HUDEP-2 (cell line): Measurements from ENCODE around the gene SHISAL1.
"Not testable (repeated sequence)": the region's sequence is repeated elsewhere in the genome, so short reads cannot be mapped to it uniquely, and the experiment has no call there.

Experiments used
- DNase-seq, 76 experiments: peaks; one replicate each; lab custom pipeline; 2025; ENCODE audit not compliant: unreplicated experiment in 76 of 76; lab: John Stamatoyannopoulos, UW

The SHISAL1 gene

DNA sequence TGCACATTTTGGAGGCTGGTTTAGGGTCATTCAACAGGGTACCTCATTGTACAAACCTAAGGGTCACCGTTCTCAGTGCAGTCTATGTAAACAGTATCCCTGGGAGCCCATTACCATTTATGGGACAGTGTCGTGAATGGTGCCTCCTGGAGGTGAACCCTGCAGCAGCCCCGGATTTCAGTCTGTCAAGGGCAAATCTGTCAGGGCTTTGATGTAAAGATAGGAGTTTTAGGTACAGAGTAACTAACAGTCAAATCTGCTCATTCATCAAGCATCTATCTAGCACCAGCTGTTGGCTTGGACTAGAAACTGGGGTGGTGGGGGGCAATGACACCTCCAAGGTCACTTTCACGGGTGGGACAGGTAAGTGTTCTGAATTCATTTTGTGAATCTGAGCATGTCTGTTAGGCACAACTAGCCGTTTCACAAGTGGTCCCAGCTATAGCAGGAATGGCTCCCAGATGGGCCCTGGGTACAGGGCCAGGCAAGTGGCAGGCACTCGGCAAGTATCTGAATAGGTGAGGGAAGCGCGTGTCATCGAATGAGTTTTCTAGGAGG is 68.4 kb downstream of the SHISAL1 start:
- DNase-seq = no peak

DNA sequence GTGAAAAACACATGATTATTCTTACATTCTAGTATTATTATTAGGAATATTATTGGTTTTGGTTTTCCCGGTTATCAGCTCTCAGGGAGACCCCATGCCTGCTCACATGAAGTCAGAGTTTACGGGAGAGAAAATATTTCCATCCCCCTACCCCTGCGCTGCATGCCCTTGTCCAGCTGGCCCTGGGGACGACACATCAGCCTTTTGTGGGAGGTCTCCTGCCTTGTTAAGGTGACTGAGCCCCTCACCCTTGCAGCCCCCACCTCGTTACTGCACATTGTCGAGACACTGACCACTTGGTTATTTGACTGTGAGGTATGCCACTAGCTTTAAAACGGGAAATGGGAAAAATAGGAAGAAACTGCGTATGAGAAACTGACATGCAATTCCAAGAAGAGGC is 69.0 kb downstream of the SHISAL1 start:
- DNase-seq = no peak

DNA sequence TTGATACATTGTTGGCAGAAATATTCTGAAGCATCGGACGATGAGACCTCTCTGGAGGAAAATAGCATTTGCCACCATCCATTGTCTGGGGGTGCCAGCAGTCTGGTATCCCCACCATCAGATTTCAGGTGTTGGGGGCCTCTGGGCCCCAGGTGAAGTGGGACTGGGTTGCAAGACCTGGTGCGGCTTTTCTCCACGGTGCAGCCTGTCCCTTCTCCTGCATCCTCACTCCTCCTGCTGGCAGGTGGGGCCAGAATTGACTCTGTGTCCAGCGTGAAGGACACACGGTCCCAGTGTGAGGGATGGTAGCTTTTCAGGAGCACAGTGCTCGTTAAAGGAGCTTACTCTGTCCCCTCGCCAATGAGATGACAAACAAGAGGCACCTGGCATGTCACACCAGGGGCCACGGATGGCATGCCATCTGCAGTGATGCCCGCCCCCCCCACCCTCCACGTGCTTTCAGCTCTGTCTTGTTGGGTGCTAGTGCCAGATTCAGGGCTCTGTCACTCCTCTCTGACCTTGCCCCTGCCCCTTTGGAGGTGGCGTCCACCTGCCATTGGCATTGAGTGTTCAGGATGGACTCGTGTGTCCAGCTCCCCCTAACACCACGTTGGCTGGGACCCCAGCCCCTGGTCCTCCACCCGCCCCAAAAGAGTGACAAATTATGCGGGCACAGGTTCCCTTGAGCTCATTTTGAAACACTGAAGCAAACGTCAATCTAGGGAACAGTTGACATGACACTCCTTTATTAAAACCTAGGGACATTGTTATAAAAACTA is 69.6 kb downstream of the SHISAL1 start:
- no peak for DNase-seq

DNA sequence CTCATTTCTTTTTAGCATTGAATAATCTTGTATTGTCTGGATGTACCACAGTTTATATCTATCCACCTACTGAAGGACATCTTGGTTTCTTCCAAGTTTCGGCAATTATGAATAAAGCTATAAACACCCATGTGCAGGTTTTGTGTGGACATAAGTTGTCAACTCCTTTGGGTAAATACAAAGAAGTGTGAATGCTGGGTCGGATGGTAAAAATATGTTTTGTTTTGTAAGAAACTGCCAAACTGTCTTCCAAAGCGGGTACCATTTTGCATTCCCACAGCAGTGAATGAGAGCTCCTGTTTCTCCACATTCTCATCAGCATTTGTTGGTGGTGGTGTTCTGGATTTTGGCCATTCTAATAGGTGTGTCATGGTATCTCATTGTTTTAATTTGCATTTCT is 71.6 kb downstream of the SHISAL1 start:
- DNase-seq = not testable (repeated sequence)

DNA sequence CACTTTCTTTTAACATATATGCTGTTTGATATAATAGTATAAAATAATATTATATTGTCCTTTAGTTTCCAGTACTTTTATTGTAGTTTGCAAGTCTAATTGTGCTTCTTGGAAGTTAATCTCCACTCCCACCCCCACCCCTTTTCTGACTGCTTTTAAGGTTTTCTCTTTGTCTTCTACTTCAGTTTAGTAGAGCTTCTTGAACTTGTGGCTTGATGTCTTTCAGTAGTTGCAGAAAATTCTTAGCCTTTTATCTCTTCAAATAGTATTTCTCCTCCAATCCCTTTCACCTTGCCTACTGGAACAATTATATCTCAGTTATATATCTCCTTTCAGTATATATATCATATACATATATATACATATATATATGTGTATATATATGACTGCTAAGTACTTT is 75.5 kb downstream of the SHISAL1 start:
- DNase-seq = no peak

DNA sequence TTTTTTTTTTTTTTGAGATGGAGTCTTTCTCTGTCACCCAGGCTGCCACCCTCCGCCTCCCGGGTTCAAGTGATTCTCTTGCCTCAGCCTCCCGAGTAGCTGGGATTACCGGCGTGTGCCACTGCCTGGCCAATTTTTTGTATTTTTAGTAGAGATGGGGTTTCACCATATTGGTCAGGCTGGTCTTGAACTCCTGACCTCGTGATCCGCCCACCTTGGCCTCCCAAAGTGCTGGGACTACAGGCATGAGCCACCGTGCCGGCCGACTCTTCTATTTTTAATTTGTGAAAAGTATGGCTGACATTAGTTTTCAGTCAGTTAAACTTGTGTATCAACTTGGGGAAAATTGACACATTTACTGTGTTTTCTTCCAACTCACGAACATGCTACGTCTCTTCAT is 78.4 kb downstream of the SHISAL1 start:
- not testable (repeated sequence) for DNase-seq

DNA sequence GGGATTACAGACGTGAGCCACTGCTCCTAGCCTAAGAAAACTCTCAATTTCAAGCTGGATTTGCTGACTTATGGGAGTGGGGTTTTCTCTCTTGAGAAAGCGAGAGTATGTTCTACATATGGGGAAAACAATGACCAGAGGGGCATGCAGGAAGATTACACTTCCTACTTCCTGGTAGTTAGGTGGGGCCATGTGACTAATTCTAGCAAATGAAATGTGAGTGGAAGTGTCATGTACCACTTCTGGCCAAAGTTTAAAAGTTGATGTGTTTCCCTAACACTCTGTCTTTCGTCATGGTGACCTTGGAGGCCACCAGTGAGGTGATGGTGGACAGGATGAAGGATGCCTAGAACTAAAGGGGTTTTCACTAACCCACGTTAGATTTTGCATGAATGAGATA is 81.5 kb downstream of the SHISAL1 start:
- no peak for DNase-seq

DNA sequence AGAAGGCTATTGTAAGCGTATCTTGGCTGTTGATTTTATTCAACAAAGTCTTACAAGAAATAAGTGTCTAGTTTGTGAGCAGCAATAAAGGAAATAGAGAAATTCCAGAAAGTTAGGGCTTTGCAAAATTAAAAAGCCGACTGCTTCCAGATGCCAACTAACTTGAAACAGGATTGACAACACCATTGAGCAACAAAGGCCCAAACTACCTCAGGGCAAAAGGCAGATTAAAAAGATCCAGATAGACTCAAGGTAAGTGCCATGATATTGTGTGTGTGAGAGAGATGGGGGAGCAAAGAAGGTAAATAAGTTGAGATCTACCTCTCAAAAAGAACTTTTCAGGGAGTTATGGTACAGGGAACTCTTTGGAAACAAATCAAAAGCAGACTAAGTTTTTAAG is 82.9 kb downstream of the SHISAL1 start:
- no peak for DNase-seq

DNA sequence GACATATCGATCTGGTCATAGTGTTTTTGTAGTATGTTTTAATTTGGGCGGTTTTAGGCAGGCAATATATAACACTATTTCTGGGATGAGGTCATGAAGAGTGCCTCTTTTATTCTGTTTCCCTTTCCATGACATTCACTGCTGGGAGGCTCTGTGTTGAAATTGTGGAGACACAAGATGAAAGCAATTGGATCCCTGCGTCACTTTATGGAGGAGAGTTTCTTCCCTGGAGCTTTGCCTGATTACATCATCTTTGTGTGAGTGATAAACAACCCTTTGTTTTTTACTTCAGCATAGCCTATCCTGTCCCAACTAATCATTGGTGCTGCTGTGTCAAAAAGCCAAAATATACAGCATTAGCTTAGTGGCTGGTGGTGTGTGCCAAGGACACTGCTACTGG is 83.4 kb downstream of the SHISAL1 start:
- no peak for DNase-seq

DNA sequence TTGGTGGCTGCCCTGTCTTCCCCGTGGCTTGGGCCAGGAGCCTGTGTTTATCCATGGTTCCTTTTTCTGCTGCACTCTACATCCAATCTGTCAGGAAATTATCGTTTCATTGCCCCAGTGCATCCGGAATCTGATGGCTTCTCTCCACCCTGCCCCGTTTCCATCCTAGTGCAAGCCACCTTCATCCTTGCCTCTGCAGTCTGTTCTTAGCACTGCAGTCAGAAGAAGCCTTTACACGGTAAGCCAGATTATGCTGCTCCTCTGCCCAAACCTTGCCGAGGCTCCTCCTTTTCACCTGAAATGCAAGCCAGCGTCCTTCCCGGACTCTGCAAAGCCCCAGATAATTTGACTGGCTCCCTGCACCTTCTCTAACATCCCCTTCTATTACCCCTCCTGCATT is 86.9 kb downstream of the SHISAL1 start:
- DNase-seq = no peak

DNA sequence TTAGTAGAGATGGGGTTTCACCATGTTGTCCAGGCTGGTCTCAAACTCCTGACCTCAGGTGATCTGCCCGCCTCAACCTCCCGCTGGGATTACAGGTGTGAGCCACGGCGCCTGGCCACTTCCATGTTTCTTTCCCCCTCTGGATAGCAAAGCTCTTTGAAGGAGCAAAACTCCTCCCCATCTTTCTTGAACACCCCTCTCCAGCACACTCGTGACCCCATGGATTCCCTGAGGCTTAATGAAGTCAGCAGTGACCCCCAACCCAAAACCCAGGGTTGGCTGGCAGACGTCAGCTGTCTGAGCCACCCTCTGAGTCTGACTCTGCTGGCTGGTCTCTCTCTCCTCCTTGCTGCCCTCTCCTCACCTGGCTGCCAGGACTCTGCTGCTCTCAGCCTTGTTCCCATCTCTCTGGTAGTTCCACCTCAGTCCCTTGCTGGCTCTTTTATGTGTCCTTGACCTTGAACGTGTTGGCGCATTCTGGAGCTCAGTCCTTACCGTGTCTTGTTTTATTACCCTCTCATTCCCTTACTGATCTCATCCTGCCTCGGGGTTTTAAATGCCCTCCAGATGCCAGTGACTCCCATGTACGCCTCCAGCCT is 87.6 kb downstream of the SHISAL1 start:
- DNase-seq = no peak

DNA sequence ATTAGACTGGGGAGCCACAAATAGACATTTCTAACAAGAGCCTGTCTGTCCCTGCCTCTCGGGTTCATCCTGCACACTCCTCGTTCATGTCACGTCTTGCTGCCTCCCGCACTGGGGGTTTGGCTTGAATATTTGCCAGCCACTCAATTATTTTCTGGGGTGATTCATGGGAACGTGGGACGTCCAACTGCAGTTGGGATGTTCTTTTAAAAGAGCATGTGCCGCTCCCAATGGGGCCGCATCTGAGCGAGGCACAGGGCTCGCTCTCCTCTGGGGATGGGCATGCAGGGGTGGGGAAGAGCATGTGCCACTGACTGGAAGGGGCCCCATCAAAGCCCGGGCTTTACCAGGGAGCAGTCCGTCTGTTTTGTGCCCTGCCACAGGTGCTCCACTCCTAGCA is 88.6 kb downstream of the SHISAL1 start:
- no peak for DNase-seq

DNA sequence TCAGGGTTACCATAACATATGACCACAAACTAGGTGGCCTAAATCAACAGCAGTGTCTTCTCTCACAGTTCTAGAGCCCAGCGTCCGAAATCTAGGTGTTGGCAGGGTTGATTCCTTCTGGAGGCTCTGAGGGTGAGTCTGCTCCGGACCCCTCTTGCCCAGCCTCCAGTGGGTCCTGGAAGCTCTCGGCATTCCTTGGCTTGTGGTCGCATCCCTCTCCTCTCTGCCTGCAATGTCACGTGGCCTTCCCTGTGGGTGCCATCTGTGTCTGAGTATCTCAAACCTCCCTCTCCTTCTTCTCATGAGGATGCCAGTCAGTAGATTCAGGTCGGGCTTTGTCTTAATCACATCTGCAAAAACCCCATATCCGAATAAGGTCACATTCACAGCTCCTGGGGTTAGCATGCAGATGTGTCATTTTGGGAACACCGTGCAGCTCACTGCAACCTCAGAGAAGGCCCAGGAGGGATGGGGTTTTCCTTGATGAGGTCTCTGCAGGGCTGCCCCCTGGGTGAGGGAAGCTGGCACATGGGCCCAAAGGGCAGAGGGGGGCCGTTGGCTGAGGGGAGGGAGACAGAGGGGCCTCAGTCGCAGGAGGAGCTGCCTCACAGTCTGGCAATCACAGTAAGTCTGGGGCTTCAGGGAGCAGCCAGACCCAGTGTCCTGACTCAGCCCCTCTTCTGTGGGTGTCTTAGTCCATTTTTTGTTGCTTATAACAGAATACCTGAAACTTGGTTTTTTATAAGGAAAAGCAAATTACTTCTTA is 90.9 kb downstream of the SHISAL1 start:
- no peak for DNase-seq

DNA sequence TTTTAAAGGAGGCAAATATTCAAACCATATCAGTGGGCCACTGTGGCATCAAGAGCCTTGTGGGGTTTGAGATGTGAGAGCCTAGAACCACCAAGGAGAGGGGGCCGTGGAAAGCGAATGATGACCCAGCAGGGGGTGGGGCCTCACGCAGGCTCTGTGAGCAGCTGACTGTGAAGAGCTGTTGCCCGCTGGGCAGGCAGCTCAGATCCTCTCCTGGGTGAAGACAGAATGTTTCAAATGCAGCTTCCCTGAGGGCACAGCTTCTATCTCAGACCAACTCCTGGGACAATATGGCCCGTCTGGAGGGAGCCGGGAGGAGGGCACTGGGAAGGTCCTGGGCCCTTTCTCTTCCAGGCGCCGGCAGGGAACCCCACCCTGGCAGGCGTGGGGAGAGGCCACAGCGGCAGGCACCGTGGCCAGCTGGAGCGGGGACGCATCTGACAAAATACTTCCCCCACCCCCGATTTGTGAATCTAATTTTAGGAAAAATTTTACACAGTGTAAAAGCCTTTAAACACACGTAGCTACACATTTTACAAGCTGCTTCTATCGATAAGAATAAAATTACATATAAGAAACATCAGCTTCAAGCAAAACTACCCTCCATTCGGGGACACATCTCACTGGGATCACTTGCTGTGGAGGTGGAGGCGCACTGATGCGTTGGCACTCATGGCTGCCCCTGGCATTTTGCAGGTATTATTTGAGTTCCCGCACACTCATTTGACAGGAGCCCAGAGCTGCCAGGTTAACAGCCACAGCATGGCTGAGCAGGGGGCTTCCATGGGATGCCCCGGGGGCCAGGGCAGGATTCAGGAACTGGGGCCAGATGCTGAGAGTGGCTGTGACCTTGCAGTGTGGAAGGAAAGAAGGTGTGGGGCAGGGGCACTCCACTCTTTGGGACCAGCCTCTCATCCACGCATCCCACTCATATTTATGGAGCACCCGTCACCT is 91.7 kb downstream of the SHISAL1 start:
- no peak for DNase-seq

DNA sequence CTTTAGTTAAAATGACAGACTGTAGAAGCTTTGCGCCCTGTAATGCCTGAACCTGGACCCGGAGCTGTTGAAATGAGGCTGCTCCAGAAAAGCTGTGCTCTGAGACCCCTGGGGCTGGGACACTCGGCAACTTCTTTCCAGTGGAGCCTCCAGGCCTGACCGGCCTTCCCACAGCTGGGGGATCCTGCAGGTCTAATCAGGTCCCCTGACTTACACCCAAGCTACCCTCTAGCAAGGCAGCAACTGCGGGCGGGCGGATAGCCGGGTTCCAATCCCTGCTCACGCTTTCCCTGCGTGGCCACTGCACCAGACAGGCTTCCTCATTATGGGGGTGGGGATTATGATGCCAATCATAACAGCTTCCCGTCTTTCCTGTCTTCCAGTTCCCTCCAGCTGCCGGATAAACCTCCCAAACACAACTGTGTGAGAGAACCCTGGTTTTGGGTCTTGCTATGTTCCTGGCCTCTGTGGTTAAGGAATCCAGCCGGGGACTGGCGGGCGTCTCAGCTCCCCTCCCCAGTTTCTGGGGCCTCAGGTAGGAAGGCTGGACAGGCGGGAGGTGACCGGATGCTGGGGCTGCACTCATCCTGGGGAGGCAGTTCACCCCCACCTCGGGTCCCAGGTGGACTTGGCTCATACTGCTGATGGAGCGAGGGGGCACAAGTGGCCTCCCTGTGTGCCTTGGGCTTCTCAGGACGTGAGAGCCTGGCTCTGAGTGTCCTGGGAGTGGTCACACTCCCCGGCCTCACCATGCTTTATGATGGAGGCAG is 93.5 kb downstream of the SHISAL1 start:
- DNase-seq = no peak

DNA sequence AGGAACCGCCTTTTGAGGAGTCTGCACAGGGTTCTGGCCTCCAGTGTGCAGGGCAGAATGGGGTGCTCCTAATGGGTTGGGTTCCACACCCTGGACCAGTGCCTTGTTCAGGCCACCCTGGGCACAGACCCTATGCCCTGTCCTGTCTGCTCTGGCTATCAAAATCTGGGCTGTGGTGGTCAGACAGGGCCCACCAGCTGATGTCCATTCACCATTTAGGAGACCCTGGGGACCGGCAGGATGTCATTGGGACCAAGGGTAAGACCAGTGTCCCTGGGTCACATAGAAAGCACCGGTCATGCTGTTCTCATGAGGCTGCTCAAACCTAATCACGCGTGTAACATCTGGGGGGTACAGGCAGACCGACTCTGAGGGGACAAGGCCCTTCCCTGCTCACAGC is 94.7 kb downstream of the SHISAL1 start:
- no peak for DNase-seq

DNA sequence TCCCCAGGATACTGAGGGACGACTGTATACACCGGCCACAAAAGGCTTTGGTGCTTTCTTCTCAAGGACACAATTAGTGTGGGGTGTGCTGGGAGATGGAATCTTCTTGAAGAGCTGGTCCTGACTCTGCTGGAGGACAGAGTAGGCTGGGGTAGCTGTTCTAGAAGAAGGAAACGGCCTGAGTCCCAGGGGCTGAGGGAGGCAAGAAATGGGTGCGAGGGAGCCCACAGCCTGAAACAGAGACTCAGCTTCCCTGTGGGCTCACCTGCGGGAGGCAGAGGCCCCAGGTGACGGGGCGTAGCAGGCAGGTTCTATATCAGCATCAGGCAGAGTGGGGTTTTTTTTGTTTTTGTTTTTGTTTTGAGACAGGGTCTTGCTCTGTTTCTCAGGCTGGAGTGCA is 95.4 kb downstream of the SHISAL1 start:
- no peak for DNase-seq

DNA sequence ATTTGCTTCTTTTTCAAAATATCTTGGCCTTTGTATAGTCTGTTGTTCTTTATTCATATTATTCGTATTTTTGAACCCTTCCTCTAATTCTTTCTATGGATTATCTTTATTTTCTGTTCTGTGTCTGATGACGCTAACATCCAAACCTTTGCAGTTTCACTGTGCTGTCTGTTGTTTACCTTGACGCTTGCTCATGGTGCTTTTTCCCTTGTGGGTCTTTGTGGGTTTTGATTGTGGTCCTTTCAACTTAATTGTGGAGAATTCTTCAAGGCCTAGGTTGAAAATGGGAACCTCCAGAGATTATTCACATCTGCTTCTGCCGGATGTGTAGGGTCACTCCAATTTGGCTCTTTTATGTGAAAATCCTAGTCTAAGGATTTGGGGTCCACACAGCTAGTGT is 97.5 kb downstream of the SHISAL1 start:
- no peak for DNase-seq

DNA sequence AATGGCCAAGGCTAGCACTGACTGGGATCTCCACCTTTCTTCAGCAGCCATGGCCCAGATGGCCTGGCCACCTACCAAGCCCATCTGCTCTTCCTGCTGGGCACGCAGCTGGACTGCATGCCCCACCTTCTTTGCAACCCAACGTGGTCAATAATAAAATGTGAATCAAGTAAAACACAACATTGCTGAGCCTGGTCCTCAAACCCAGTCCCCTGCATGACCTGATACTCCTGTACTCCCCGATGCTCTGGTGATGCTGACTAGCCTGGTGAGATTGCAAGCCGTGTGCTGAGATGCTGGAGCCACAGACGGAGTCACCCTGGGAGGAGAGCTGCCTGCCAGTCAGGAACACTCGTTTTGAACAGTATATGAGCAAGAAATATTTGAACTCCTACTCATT is 98.0 kb downstream of the SHISAL1 start:
- DNase-seq = no peak

DNA sequence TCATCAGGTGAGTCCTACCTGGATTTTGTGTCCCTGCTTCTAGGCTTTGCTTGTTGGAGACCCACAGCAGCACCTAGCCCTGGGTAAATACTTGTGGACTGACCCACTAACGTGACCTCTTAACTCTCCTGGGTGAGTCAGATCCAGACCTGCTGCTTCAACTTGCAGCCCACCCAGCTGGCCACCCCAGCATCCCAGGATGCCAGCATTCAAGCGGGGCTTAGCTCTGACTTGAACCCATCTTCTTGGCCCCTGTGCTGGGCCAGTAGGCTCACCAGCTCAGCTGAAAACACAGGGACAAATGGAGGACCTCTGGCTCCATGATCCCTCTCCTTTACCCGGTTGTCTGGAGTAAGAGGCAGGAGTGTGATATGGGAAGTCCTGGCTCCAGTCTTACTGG is 98.6 kb downstream of the SHISAL1 start:
- no peak for DNase-seq
